Measurements from ENCODE around the gene GRIN1. TPM values are rescaled to one million over a fixed set of nuclear protein-coding genes. Genes with fewer than 3 reads are reported as not detected.

GRIN1 gene
- total and polyA plus RNA-seq, 2 of the 8 experiments (the other 6 are each of a cell fraction or from before 2014, with no cell fraction given) = 0.48 to 2.1 TPM

DNA sequence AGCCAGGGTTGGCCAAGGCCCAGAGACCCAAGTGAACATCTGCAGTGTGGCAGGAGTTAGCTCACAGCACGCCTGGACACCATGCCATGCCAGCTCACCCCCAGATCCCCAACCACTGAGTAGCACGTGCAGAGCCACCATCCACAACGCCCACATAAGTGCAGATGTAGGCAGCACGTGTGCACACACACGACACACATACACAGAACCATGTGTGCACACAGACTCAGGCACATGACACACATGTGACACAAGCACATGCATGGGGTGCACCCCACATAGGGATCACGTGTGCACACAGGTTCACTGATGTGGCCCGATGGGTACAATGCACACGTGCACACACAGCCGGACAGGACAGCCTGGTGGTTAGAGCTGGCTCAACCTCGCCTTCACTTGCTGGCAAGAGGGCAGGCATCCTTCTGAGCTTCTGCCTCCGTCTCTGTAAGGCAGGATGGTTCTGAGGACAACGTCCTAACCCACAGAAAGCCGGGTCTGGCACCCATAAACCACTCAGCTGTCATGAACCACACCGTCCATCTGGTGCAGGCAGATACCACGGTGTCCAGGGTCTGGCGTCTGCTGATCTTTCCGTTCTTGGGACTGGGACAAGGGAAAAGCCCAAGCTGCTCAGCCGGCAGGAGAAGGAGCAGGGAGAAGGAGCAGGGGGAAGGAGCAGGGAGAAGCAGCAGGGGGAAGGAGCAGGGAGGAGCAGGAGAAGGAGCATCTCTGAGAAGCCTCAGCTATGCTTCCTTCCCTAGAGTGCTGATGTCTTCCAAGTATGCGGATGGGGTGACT lies 18.9 kb downstream of the GRIN1 start:
- POLR2A ChIA-PET (ENCODE audit: partially characterized antibody) = interaction anchor here (0.9 to 2.9 kb wide), 3 partner anchors 11 to 30 kb away, joined by 3 to 7 read pairs (median 3); partner anchors contain the start of genes ANAPC2 and LRRC26
- peak overlapping the region; percentile 68; the same call in 1 of the 2 replicates for H2BK12ac ChIP-seq (ENCODE audit: low read depth, low read length)
- peak overlapping the region; percentile 65 for H4K91ac ChIP-seq (replicated peaks; ENCODE audit: insufficient read length, low read length)
- peak overlapping the region in 1 of 2 experiments; percentile 78; a peak in 1 of 4 replicates for H3K4me2 ChIP-seq (ENCODE audit: insufficient read depth in 1 of 2, low read depth in 2 of 2, low read length in 2 of 2)
- H2AK5ac ChIP-seq (ENCODE audit: low read depth, low read length) = peak overlapping the region; percentile 54; the same call in 1 of the 2 replicates
- H2BK15ac ChIP-seq (ENCODE audit: low read length) = 0 out of 2 replicates have a peak overlapping the region, but pooled peaks have one; percentile 5
- DNase-seq (ENCODE audit: low read depth in 1 of 2, low spot score in 2 of 2) (no peak), FAIRE-seq (no peak)
- H3K23me2 ChIP-seq (ENCODE audit: low read depth, low read length) = peaks cover 12% of the 10 kb centered on the region
- H3K27me3 ChIP-seq (replicated peaks in 1 of 4; ENCODE audit: control insufficient read depth in 3 of 4, extremely low read depth in 1 of 4, insufficient read depth in 3 of 4, low read length in 3 of 4) = peaks cover 42 to 79% (median 76%) of the 10 kb centered on the region in 4 experiments
- no peak overlapping the region; the same call in 1 of the 2 replicates for H2BK5ac ChIP-seq (ENCODE audit: low read depth, low read length)
- H3K18ac ChIP-seq (ENCODE audit: extremely low read depth, low read length) = no peak overlapping the region
- H2AFZ ChIP-seq (ENCODE audit: low read length) = no peak overlapping the region
- H3K9ac ChIP-seq (replicated peaks in 1 of 4; ENCODE audit: extremely low read depth in 1 of 4, low read depth in 3 of 4, low read length in 3 of 4) = no peak overlapping the region
- H3K23ac ChIP-seq (ENCODE audit: insufficient read length) = no peak overlapping the region
- H3K79me1 ChIP-seq (ENCODE audit: low read depth, low read length) = no peaks in the 10 kb centered on the region
- H3K14ac ChIP-seq (ENCODE audit: insufficient read length) = no peak overlapping the region
- no peaks in the 10 kb centered on the region; a peak in 1 of 4 replicates for H3K79me2 ChIP-seq (ENCODE audit: control insufficient read depth in 1 of 2, insufficient read depth in 2 of 2, low read length in 2 of 2)
- peaks cover 0 to 5% of the 10 kb centered on the region in 2 experiments; a peak in 2 of 4 replicates for H3K9me3 ChIP-seq (ENCODE audit: insufficient read depth in 2 of 2, low read depth in 1 of 2, low read length in 1 of 2)
- 82% methylated on average over 15 of the region's 19 CpGs; no CpG with 5 or more reads in 1 of the 2 experiments for WGBS, 2 experiments (ENCODE audit: extremely low coverage in 1 of 2, insufficient coverage in 1 of 2, insufficient read length in 1 of 2, insufficient replicate concordance in 2 of 2, low coverage in 1 of 2, low lambda C conversion rate in 2 of 2, missing lambda C conversion rate in 1 of 2)
- peaks cover 0 to 11% (median 10%) of the 10 kb centered on the region in 4 experiments; a peak in 5 of 7 replicates for H3K4me1 ChIP-seq (replicated peaks in 1 of 4; ENCODE audit: control insufficient read depth in 3 of 4, insufficient read depth in 4 of 4, low read length in 3 of 4)
- H2BK20ac ChIP-seq (ENCODE audit: low read length) = no peak overlapping the region
- CTCF ChIA-PET (ENCODE audit: partially characterized antibody) = interaction anchor here (0.7 to 1.6 kb wide), 8 partner anchors 10 to 129 kb away, joined by 3 to 6 read pairs (median 4); no protein-coding TSS in a partner anchor
- no peak overlapping the region for H3K27ac ChIP-seq (ENCODE audit: low read depth, low read length)
- H3K4me3 ChIP-seq (ENCODE audit: extremely low read depth in 1 of 4, insufficient read depth in 2 of 4, low read depth in 3 of 4, low read length in 4 of 4) = no peak overlapping the region
- H3K36me3 ChIP-seq (ENCODE audit: control insufficient read depth in 2 of 4, insufficient read depth in 4 of 4, low read length in 3 of 4) = no peaks in the 10 kb centered on the region; a peak in 1 of 8 replicates
- no peak overlapping the region for H4K5ac ChIP-seq (ENCODE audit: insufficient read length, low read depth, low read length)
- H3K4ac ChIP-seq (replicated peaks; ENCODE audit: insufficient read length, low read depth, low read length) = no peak overlapping the region
- no peak overlapping the region for H2BK120ac ChIP-seq (replicated peaks; ENCODE audit: low read depth, low read length)
- H4K20me1 ChIP-seq (replicated peaks in 1 of 2; ENCODE audit: control insufficient read depth in 1 of 2, insufficient read depth in 2 of 2, low read length in 2 of 2) = peaks cover 0 to 26% of the 10 kb centered on the region in 2 experiments
- no peak for TF ChIP-seq TBP (IDR thresholded peaks at IDR 0.05; ENCODE audit: low read depth, low read length)
- TF ChIP-seq TAF7 (optimal IDR thresholded peaks at IDR 0.05; ENCODE audit: borderline replicate concordance, low read depth, low read length) = no peak
- no peak for TF ChIP-seq CHD2 (IDR thresholded peaks at IDR 0.05; ENCODE audit: low read length)
- H4K8ac ChIP-seq (ENCODE audit: extremely low read depth, insufficient read depth, low read length) = no peak overlapping the region; the same call in 1 of the 2 replicates
- no peak overlapping the region for H3K56ac ChIP-seq (replicated peaks; ENCODE audit: insufficient read length, low read depth, low read length)

Measured in H1 (cell line).